ENCODE results near the gene PDE2A.

DNA sequence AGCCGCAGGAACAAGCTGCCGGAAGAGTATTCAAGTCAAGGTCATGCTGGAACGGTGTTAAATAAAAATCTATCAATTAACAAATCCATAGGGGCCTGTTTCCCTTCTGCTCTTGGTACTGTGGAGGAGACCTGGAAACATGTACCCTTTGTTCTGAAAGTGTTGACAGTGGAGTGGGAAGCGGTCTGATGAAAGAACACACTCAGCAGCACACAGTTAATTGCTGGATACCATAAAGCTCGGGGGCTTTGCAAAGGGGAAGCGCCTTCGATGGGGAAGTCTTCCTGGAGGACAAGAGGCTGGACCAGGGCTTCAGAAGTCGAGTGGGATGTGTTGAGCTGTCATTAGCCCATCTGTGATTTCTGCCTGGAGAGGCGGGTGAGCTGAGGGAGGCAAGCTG is 127.4 kb downstream of the PDE2A start:
- TF ChIP-seq, protein P1, sequence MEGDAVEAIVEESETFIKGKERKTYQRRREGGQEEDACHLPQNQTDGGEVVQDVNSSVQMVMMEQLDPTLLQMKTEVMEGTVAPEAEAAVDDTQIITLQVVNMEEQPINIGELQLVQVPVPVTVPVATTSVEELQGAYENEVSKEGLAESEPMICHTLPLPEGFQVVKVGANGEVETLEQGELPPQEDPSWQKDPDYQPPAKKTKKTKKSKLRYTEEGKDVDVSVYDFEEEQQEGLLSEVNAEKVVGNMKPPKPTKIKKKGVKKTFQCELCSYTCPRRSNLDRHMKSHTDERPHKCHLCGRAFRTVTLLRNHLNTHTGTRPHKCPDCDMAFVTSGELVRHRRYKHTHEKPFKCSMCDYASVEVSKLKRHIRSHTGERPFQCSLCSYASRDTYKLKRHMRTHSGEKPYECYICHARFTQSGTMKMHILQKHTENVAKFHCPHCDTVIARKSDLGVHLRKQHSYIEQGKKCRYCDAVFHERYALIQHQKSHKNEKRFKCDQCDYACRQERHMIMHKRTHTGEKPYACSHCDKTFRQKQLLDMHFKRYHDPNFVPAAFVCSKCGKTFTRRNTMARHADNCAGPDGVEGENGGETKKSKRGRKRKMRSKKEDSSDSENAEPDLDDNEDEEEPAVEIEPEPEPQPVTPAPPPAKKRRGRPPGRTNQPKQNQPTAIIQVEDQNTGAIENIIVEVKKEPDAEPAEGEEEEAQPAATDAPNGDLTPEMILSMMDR (IDR thresholded peaks at IDR 0.05): no peak
- no peak for TF ChIP-seq POLR2A (IDR thresholded peaks at IDR 0.05)
